Coronary artery (tissue), 2 donors: ENCODE measurements around the gene CLDN18.

Experiments used
- DNase-seq: peaks from one replicate; pipeline ENCODE4 v3.0.0-alpha.2; 2017; ENCODE audit warnings: low spot score
- H3K27ac ChIP-seq, 2 donors: fragments of 200-600 bp; sonication (generic); one replicate each; pipeline ENCODE4 v1.5.1; 2016 to 2019
- H3K4me3 ChIP-seq: fragments of 200-600 bp; sonication (generic); 2 replicates; pipeline ENCODE4 v1.5.1; 2016; ENCODE audit warnings: mild to moderate bottlenecking, moderate library complexity
- CTCF ChIP-seq: fragments of 200-600 bp; sonication (generic); IDR thresholded peaks from one replicate; pipeline ENCODE4 v1.5.1; 2019; ENCODE audit warnings: antibody characterized with exemption

CLDN18 gene

GRCh38 chr3:138005627-138006026 lies 4.3 kb upstream of the CLDN18 start:
- DNase-seq: no peak
- no peak for TF ChIP-seq CTCF
- no peak overlapping the region for H3K27ac ChIP-seq
- no peak overlapping the region for H3K4me3 ChIP-seq

DNA sequence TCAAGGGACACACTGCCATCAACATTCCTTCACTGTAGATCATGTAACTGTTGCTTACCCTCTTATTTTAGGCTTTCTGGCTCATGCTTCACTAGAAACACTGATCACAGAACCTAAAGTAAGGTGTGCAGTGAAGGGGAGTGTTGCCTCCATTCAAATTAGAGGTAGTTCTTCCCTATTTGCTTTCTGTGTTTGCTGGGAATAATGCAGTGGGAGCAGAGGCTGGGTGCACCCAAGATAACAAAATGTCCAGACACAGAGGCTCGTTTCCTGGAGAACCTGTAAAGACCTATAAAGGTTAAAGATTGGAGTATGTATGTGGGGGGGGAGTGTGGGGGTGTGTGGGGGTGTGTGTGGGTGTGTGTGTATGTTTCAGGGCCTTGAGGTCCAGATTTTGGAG lies 2.1 kb upstream of the CLDN18 start:
- Histone ChIP-seq H3K27ac (no peak overlapping the region), H3K4me3 (no peak overlapping the region)
- no peak for TF ChIP-seq CTCF
- DNase-seq: no peak

DNA sequence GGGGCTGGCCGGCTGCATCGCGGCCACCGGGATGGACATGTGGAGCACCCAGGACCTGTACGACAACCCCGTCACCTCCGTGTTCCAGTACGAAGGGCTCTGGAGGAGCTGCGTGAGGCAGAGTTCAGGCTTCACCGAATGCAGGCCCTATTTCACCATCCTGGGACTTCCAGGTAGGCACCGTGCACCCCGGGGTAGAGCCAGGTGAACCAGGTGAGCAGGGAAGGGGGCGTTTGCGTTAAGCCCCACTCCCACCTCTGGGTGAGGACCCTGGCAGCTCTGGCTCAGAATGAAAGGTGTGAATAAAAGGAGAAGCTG lies 267 bp downstream of the CLDN18 start:
- H3K4me3 ChIP-seq: no peak overlapping the region

GRCh38 chr3:138011722-138012121 lies 1.8 kb downstream of the CLDN18 start:
- TF ChIP-seq CTCF: no peak
- Histone ChIP-seq H3K27ac (no peak overlapping the region), H3K4me3 (no peak overlapping the region)
- no peak for DNase-seq

More for the DNA sequence above, 267 bp downstream of the CLDN18 start:
- no peak for DNase-seq
- no peak for TF ChIP-seq CTCF
- H3K27ac ChIP-seq: no peak overlapping the region

- no peak for DNase-seq
- no peak for TF ChIP-seq CTCF
- Histone ChIP-seq H3K27ac (no peak overlapping the region), H3K4me3 (no peak overlapping the region)
Measured at GRCh38 chr3:138012526-138012925, 2.6 kb downstream of the CLDN18 start.

DNA sequence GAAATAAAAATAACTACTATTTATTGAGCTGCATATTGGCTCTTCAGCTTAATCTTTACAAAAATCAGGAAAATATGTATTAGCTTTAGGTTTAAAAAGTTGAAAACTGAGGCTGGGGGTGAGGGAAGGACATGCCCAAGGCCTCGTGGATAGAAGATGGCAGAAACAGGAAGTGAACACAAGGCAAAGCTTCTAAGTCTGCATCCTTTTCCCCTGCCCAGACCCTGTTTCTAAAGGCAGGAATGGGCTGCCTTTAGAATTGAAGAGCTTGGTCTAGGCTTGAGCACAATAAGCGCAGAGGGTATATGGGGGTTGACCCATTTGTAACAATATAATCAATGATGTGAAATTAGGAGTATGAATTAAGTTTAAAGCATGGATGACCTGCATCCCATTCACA lies 6.1 kb downstream of the CLDN18 start:
- Histone ChIP-seq H3K27ac (no peak overlapping the region), H3K4me3 (no peak overlapping the region)
- DNase-seq: no peak
- no peak for TF ChIP-seq CTCF

DNA sequence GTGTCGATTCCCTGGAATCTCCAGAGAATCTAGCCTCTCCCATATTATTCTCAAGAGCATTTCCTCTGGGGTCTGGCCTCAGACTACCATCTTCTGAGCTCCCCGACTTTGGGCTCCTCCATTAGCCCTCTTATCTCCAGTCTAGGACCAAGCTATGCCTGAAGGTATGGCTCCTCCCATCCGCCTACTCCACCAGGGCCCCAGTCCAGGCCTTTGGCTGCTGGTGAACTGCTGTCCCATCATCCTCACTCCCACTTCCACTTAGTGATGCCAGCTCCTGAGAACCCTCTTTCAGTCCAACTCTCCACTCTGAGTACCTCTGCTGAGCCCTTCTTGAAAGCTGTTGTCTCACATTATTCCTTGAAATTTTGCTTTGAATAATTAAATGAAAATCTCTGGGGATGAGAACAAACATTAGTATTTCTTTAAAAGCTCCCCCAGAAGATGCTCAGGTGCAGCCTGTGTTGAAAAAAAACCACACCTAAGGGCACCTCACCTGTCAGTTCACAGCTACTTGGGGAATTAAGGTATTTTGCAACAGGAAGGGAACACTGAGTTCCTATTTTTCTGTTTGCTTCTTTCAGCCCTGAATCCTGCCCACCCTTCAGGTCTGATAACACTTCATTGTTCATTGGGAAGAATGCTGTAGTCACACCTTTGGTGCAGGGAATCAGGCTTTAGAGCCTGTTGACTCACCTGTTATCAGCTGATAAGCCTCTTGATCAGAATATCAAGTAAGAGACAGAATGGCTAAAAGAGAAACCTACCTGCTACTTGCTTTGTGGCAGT lies 9.5 kb downstream of the CLDN18 start:
- no peak for TF ChIP-seq CTCF
- Histone ChIP-seq H3K27ac (no peak overlapping the region), H3K4me3 (no peak overlapping the region)
- no peak for DNase-seq
